Endodermal cell (in vitro differentiated cells): ENCODE data around the gene ADCY3. TPM values are rescaled to one million over a fixed set of nuclear protein-coding genes. Genes with fewer than 3 reads are reported as not detected.

Experiments
- DNase-seq: peaks from one replicate; pipeline ENCODE4 v3.0.0-alpha.2; 2017
- H3K27ac ChIP-seq: 2 replicates; pipeline ENCODE4 v1.5.1; 2013; ENCODE audit warnings: mild to moderate bottlenecking, low read depth, low read length, moderate library complexity
- H3K27me3 ChIP-seq: 2 replicates; pipeline ENCODE4 v1.6.1; 2013; ENCODE audit warnings: mild to moderate bottlenecking, low read length, moderate library complexity; ENCODE audit not compliant: insufficient read depth, control insufficient read depth, poor library complexity, severe bottlenecking
- H3K36me3 ChIP-seq: 2 replicates; pipeline ENCODE4 v1.7.0; 2013; ENCODE audit warnings: mild to moderate bottlenecking, low read length, moderate library complexity; ENCODE audit not compliant: control insufficient read depth, insufficient read depth
- H3K4me1 ChIP-seq: one replicate; pipeline ENCODE4 v1.7.0; 2013; ENCODE audit warnings: low read length; ENCODE audit not compliant: control insufficient read depth, insufficient read depth
- H3K4me3 ChIP-seq: 2 replicates; pipeline ENCODE4 v1.5.1; 2013; ENCODE audit warnings: mild to moderate bottlenecking, low read length, moderate library complexity
- H3K9ac ChIP-seq: 2 replicates; pipeline ENCODE4 v1.6.1; 2013; ENCODE audit warnings: mild to moderate bottlenecking, low read length, moderate library complexity; ENCODE audit not compliant: poor library complexity, severe bottlenecking; ENCODE audit errors: extremely low read depth
- H3K9me3 ChIP-seq: 2 replicates; pipeline ENCODE4 v1.6.1; 2013; ENCODE audit warnings: mild to moderate bottlenecking, low read length, moderate library complexity; ENCODE audit not compliant: control insufficient read depth
- H3K27ac Mint-ChIP-seq: 2 replicates; pipeline ENCODE4 v1.8.0; 2020; ENCODE audit warnings: mixed read lengths
- H3K27me3 Mint-ChIP-seq: 2 replicates; pipeline ENCODE4 v1.8.0; 2021; ENCODE audit warnings: mild to moderate bottlenecking, mixed read lengths; ENCODE audit not compliant: insufficient read depth
- H3K36me3 Mint-ChIP-seq: 2 replicates; pipeline ENCODE4 v1.8.0; 2020; ENCODE audit warnings: low read depth, mixed read lengths
- H3K4me1 Mint-ChIP-seq: 2 replicates; pipeline ENCODE4 v1.8.0; 2020; ENCODE audit warnings: mixed read lengths
- H3K4me3 Mint-ChIP-seq: 2 replicates; pipeline ENCODE4 v1.8.0; 2020; ENCODE audit warnings: mild to moderate bottlenecking, moderate library complexity, mixed read lengths
- H3K9me3 Mint-ChIP-seq: 2 replicates; pipeline ENCODE4 v1.8.0; 2020; ENCODE audit warnings: mild to moderate bottlenecking, mixed read lengths
- CTCF ChIP-seq: fragments of 200-600 bp; sonication (generic); conservative IDR thresholded peaks from 2 replicates; pipeline ENCODE4 v1.5.0; 2021; ENCODE audit warnings: antibody characterized with exemption, mild to moderate bottlenecking
- WGBS, 2 experiments: methylation state at CpG; one replicate each; pipeline versions ENCODE4 v1.1.5 to v1.1.7; 2013; ENCODE audit warnings: missing lambda C conversion rate in 2 of 2, mixed read lengths in 1 of 2; ENCODE audit not compliant: insufficient coverage in 1 of 2, insufficient read length in 1 of 2; 5-methylcytosine and 5-hydroxymethylcytosine counted together
- long read RNA-seq, 4 experiments: library from polyadenylated mRNA in 2 of 4; library from RNA in 1 of 4; library from capped mRNA in 1 of 4; stranded (forward) in 3 of 4; unstranded in 1 of 4; transcript quantifications; one replicate each; pipeline ENCODE4 v2.0.0, GENCODE V29; 2020 to 2021; ENCODE audit warnings: inconsistent platforms in 1 of 4
- polyA plus RNA-seq, 2 experiments: library from polyadenylated mRNA; stranded (reverse); fragments of 50-300 nt; gene quantifications; one replicate each; pipeline ENCODE4 v1.2.3, GENCODE V29; 2013
- total RNA-seq, 2 donors: library from RNA; stranded (reverse); fragmentation: NEBNext Ultra II Directional in 1 of 2; extraction: Animal tissue kit (Norgen Biotek cat#: 25700) in 1 of 2; gene quantifications; 2 replicates in 1 of 2; 3 replicates in 1 of 2; pipeline ENCODE4 v1.2.1, GENCODE V29; 2021

Gene ADCY3
- 10 to 100 TPM; 29.8 to 41.2 TPM for total RNA-seq
- polyA plus RNA-seq (2013, experiment 1 of 2), result 24.9 TPM
- polyA plus RNA-seq (2013, experiment 2 of 2), result 21.3 TPM
- long read RNA-seq, experiment 1, partial matches to known transcripts, result 3 of 10 reads
- long read RNA-seq, experiment 1, other reads (novel, unspliced or antisense), result 7 of 10 reads
- long read RNA-seq, experiment 2, full-length matches to known transcripts, result 1 of 52 reads
- long read RNA-seq, experiment 2, partial matches to known transcripts, result 11 of 52 reads
- long read RNA-seq, experiment 2, other reads (novel, unspliced or antisense), result 40 of 52 reads
- long read RNA-seq, experiment 3, full-length matches to known transcripts, result 3 of 9 reads
- long read RNA-seq, experiment 3, partial matches to known transcripts, result 2 of 9 reads
- long read RNA-seq, experiment 3, other reads (novel, unspliced or antisense), result 4 of 9 reads
- long read RNA-seq, experiment 4, result 0 reads

- no peaks in the 10 kb centered on the region for H3K36me3 Mint-ChIP-seq
- Histone ChIP-seq H3K27ac (no peak within 1 kb of the TSS), H3K36me3 (no peaks in the 10 kb centered on the region), H3K9ac (no peak within 1 kb of the TSS), H3K27me3 (peaks cover 25% of the 10 kb centered on the region), H3K9me3 (no peaks in the 10 kb centered on the region), H3K4me1 (no peaks in the 10 kb centered on the region), H3K4me3 (peak within 1 kb of the TSS; percentile 77)
- peak within 1 kb of the TSS; percentile 63 for H3K4me3 Mint-ChIP-seq
- peak; percentile 80 for DNase-seq
- H3K27ac Mint-ChIP-seq, result no peak within 1 kb of the TSS
- no peaks in the 10 kb centered on the region for H3K9me3 Mint-ChIP-seq
- no peak for TF ChIP-seq CTCF
- peaks cover 21% of the 10 kb centered on the region for H3K27me3 Mint-ChIP-seq
- 1 to 4% methylated on average over 21 to 103 of the region's 103 CpGs for WGBS, 2 experiments
- peaks cover 13% of the 10 kb centered on the region for H3K4me1 Mint-ChIP-seq
Measured at GRCh38 chr2:24920098-24920808, at the start of gene ADCY3. Gene ADCY3 (minus strand): TSS chr2:24920237. CDS start chr2:24918987, 1,250 bp downstream.

DNA sequence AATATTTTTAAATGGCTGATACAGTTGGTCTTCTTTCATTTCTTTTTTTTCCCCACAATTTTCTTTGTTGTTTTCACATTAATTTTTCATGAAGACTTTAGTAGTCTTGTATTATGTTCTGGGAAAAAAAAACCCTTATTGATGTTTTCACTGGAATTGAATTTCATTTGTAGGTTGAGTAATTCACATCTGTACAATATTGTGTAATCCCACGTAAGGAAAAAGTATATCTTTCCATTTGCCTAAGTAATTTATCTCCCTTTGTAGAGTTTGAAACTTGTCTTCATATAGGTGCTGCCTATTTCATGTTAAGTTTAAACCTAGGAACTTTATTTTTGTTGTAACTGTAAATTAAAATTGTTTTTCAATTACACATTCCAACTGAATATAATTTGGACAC is 49.7 kb upstream of the ADCY3 start:
- WGBS, 2 experiments, result 100% methylated on average over 1 of the region's 1 CpG; no CpG with 5 or more reads in 1 of the 2 experiments
- TF ChIP-seq CTCF, result no peak
- no peak overlapping the region for H3K4me3 ChIP-seq
- H3K4me1 ChIP-seq, result no peaks in the 10 kb centered on the region
- H3K27me3 ChIP-seq, result no peaks in the 10 kb centered on the region
- peaks cover 12% of the 10 kb centered on the region for H3K36me3 ChIP-seq
- no peak overlapping the region for H3K27ac Mint-ChIP-seq
- no peak for DNase-seq
- H3K9ac ChIP-seq, result no peak overlapping the region
- no peaks in the 10 kb centered on the region for H3K9me3 Mint-ChIP-seq
- no peaks in the 10 kb centered on the region for H3K9me3 ChIP-seq
- H3K4me1 Mint-ChIP-seq, result peaks cover 4% of the 10 kb centered on the region
- no peak overlapping the region for H3K27ac ChIP-seq
- H3K4me3 Mint-ChIP-seq, result no peak overlapping the region
- no peaks in the 10 kb centered on the region for H3K27me3 Mint-ChIP-seq
- H3K36me3 Mint-ChIP-seq, result peaks cover 18% of the 10 kb centered on the region

DNA sequence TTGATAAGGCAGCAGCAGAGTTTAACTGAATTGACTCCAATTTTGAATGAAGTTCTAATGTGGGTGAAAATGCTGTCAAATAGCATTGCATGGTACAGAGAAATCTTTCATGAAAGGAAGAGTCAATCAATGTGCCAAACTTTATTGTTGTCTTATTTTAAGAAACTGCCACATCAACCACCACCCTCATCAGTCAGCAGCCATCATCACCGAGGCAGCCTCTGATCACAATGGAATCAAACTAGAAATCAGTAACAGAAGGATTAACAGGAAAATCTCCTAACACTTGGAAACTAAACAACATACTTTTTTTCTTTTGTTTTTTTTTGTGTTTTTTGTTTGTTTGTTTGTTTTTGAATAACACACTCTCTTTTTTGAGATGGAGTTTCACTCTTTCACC is 41.9 kb upstream of the ADCY3 start:
- no peak overlapping the region for H3K27ac ChIP-seq
- no peak overlapping the region for H3K9ac ChIP-seq
- no peaks in the 10 kb centered on the region for H3K4me1 ChIP-seq
- Mint-ChIP-seq H3K27ac (no peak overlapping the region), H3K36me3 (peaks cover 67% of the 10 kb centered on the region), H3K9me3 (no peaks in the 10 kb centered on the region), H3K4me3 (no peak overlapping the region), H3K27me3 (no peaks in the 10 kb centered on the region), H3K4me1 (no peaks in the 10 kb centered on the region)
- 96 to 100% methylated on average over 1 of the region's 1 CpG for WGBS, 2 experiments
- H3K27me3 ChIP-seq, result no peaks in the 10 kb centered on the region
- no peaks in the 10 kb centered on the region for H3K9me3 ChIP-seq
- no peak for TF ChIP-seq CTCF
- no peak for DNase-seq
- peaks cover 48% of the 10 kb centered on the region for H3K36me3 ChIP-seq
- no peak overlapping the region for H3K4me3 ChIP-seq
